Activated T-cell treated with anti-CD3 and anti-CD28 coated beads, Interleukin-2, amount 50 U/mL, for 48 hours (primary cell): Measurements from ENCODE around the gene C6orf15.

Experiments
- DNase-seq, 2 experiments: peaks; one replicate each; pipeline ENCODE4 v3.0.0-alpha.2; 2020

C6orf15 gene

GRCh38 chr6:31129130-31129529 is 16.8 kb upstream of the C6orf15 start:
- DNase-seq = no peak

GRCh38 chr6:31128093-31128676 is 15.8 kb upstream of the C6orf15 start:
- DNase-seq = peak; percentile 84 to 85

DNA sequence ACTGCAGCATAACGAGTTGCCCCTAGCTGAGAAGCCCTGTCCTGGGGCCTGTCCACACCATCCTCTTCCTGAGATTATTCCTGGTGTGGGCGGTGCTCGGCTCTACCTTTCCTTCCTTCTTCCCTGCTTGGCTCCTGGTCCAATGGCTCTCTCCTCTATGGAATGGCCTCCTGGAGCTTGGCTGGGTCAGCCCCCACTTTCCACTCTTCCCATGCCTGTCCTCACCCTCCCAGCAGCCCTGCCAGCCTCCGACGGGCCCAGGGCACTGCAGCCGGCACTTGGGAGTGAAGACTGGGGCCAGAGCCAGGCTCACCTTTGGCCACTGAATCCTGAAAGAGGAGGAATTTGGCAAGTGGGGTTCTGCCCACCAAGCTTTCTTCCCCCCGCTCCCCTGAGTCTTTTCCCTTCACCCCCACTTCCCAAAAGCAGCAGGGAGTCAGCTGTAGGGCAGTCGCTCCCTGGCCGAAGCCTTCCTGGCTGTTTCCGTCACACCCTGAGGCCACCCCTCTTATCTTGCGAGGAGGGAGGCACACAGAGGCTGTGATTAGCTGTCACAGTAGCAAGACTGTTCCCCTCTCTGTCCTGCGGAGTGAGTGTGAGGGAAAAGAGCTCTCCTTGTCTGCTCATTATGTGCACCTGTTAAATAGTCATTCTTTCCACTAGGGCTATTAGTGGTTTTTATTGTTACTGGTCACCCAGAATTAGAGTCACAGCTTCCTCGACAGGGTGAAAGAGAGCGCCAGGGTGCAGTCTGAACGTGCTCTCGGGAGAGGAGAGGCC is 14.2 kb upstream of the C6orf15 start:
- no peak for DNase-seq

DNA sequence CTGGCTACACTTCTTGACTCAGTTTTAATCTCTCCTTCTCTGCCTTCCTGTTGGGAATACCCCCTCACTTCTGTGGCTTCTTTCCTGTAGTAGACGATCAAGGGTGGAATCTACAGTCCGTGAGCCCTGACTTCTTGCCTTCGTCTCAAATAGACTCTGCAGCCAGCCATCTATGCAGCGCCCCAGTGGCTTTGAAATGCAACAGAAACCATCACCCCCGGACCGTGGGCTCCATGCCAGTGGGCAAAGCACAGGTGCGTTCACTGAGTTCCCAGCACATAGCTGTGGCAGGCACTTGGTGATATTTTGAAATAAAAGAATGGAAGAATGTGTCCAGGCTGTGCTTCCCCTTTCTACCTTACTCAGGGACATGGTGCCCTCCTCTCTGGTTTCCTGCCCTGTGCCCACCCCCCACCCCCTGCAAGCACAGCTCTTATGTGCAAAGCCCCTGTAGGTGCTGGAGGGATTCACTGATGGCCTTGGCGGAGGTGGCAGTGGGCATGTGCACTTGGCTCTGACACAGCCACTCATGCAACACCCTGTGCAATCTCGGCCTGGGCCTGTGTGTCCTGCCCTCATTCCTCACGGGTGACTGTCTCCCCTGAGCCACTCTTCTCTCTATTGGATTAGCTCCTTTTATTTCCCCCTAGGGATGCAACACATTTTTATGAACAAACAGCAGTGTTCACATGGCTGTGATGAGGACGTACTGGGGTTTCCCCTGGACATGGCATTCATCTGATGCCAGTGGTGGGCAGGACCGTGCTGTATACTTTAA is 13.4 kb upstream of the C6orf15 start:
- DNase-seq = no peak

GRCh38 chr6:31125162-31125561 is 12.8 kb upstream of the C6orf15 start:
- no peak for DNase-seq

DNA sequence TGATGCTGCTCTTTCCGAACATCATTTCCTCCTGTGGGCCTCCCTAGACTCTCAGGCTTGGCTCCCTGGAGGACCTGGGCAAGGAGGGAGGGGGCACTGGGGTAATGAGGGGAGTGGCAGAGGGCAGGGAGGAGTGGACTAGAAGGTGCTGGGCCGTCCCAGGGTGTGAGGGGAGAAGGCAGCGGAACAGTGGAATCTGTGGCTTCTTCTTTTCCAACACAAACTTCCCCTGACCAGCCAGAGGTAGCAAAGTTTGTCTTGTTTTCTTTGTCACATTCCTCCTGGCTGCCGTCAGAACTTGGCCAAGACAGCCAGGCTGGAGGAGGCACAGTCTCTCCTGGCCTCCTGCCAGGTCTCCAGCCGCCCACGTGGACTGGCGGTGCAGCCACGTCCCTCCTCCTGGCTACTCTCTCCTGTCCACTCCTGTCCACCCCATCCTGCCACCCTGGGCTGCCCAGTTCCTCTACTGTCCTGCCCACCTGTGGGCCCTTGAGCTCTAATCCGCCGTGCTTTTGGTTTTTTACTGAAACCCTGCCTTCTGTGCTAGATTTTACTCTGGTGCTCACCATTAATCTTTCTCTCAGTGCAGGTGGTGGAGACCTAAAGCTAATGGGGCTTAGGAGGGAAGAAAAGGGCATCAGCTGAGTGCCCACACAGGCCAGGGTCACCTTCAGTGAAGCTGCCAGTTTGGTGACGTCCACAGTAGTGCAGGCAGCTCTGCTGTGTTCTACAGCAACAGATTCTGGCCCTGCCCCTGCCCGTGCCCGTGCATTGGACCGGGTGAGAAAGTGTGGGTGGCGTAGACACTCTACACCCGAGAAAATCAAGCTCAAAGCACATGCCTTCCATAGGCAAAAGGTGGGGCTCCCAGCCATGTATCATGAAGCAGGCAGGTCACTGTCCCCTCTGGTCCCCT is 10.7 kb upstream of the C6orf15 start:
- DNase-seq = no peak

- DNase-seq = no peak
Observed at GRCh38 chr6:31121131-31121790, 8.9 kb upstream of the C6orf15 start.

DNA sequence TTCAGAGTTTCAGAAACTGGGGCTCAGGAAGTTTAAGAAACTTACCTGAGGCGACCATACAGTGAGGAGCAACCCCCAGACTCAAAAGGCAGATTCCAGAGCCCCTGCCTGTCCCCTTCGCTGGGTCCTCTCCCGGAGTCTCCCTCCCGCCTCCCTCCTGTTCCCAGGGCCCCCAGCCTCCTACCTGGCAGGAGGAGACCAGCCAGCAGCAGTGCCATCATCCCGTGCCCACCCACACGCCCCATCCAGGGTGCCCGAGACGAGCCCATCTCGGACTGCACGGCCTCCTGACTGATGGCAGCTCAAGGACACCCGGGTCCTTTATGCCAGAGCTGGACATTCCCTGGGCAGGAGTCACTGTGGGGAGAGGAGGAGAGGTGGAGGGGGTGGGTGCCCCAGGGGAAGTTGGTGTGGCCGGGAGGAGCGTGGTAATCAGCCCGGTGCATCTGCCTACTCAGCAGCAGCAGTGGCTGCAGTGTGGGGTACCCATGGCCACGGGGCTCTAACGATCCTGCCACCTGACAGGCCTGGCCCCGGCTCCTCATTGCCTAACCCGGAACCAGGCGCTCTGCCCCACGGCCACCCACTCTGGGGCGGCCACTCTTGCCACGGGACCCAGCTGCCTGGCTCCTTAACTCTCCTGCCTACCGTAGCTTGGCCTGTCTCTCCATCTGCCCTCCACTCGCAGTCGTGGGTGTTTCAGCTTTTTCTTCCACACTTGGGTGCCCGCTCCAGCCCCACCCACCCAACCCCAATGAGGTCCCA is 8.0 kb upstream of the C6orf15 start, which contains the start of gene CDSN:
Gene CDSN, minus strand, starts transcription at position 296 of the 765 bp plus-strand sequence. Its CDS starts 27 bp downstream, at position 269.
- DNase-seq = no peak

DNA sequence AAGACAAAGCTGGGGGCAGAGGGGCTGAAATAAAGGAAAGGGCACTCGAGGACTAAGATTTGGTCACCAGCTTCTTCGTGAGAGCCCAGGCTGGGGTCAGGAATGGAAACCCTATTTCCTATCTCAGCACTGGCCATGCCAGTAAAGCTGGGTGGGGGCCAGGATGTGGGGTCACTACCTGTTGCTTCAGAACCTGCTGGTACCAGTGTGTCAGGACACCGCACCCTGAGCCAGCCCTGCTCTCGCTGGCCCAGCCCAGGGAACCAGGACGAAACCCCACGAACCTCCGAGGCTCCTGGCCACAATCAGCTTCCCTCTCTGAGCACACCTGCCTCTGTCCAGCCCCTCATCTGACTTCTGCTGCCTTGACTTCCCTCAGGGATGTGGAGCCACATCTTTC is 5.8 kb upstream of the C6orf15 start:
- no peak for DNase-seq

DNA sequence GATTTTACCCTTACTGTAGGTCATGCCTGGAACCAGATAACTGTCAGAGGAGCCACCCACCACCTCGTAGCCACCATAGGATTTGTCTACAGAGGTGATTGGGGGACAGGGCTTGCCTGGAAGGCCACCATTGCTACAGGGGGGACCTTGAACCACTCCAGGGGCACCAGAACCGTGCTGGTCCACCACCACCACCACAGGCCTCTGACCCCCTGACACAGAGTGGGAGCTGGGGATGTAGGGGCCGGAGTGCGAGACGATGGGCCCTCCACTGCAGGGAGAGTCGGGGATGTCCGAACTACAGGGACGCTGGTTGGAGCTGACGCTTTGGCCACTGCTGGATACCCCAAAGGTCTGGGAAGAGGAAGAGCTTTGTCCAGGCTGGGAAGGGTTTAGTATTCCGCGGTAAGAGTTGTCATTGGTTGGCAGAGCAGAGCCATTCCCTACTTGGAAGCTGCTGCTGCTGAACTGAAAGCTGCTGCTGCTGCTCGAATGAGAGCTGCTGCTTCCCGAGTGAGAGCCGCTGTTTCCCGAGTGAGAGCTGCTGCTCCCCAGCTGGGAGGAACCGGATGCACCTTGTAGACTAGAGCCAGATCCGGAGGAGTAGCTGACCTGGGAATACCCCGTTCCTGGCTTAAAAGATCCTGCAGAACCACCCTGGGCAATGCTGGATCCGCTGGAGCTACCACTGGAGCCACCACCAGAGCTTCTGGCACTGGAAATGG is 4.4 kb upstream of the C6orf15 start:
- no peak for DNase-seq

GRCh38 chr6:31115941-31116560 is 3.7 kb upstream of the C6orf15 start:
- DNase-seq = no peak

DNA sequence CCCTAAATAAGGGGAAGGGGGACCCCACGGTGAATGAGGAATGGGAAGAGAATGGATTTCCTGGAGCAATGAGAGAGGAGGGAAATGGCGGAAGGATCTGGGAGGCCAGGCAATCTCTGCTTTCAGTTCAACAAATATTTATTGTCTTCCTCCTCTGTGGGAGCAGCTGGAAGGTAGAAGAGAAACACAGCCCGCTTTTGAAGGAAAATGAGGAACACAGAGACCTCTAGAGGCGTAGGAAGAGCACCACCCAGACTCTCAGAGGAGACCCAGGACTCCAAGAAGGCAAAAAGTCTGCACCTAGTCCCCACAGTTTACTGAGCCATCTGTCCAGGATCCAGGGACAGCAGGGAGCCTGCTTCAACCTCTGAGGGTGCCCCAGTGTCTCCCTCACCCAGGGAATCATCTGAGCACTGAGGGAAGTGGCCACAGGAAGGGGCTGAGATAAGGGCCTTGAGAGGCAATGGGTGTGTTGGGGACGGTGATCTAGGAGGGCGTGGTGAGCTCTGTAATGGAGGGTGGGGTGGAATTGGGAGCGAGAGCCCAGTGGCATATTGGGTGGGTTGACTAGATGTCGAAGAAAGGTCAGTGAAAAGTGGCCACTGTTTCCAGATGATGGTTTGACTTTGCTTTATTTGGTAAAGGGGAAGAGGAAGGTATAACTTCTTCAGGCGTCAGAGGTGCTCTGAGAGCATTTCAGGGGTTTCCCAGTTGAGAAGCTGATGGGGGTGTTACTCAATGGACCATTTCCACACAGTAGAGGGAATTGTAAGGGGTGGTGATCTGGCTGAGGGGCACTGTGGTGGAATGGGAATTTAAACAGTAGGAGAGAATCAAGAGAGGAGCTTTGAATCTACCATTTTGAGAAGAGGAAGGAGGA is 2.8 kb upstream of the C6orf15 start:
- no peak for DNase-seq

GRCh38 chr6:31114541-31114878 is 2.1 kb upstream of the C6orf15 start, which contains the start of gene PSORS1C1:
PSORS1C1 (plus strand) TSS chr6:31114800; CDS start chr6:31129633, 14,833 bp downstream.
- no peak for DNase-seq

- no peak for DNase-seq
Observed at GRCh38 chr6:31113861-31114540, 1.6 kb upstream of the C6orf15 start.

GRCh38 chr6:31111712-31112111 is 663 bp downstream of the C6orf15 start:
- no peak for DNase-seq

- DNase-seq = no peak
Observed at GRCh38 chr6:31110825-31111582, 1.4 kb downstream of the C6orf15 start.

DNA sequence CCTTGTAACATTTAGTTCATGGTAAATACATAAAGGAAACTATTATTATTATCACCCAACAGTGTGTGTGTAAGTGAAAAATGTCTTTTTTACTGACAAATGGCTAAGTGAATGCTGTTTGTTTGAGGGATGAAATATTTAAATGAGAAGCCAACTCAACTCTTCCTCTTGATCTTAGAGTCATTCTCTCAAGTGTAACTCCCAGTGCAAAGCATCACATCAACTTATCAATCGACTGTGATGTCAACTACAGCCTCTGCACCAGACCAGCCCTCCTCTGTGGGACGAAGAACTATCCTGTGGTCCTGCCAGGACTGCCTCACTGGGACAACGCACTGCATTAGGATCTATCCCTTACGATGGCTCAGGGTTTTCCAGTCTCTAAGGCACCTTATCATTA is 5.3 kb downstream of the C6orf15 start:
- no peak for DNase-seq

GRCh38 chr6:31103136-31103535 is 9.2 kb downstream of the C6orf15 start:
- DNase-seq = no peak
